Skeletal muscle tissue (tissue), 4 donors: Measurements from ENCODE around the gene S100A1. TPM values are rescaled to one million over a fixed set of nuclear protein-coding genes. Genes with fewer than 3 reads are reported as not detected.

Source experiments
- H3K27ac ChIP-seq: one replicate; pipeline ENCODE4 v1.7.0; 2013; ENCODE audit warnings: mild to moderate bottlenecking, low read depth, low read length, inconsistent platforms
- H3K27me3 ChIP-seq, 3 donors: one replicate each; pipeline ENCODE4 v1.7.0; 2013; ENCODE audit warnings: low read length in 3 of 3; ENCODE audit not compliant: control insufficient read depth in 3 of 3, insufficient read depth in 3 of 3
- H3K36me3 ChIP-seq, 3 donors: one replicate each; pipeline ENCODE4 v1.7.0; 2013; ENCODE audit warnings: low read length in 3 of 3; ENCODE audit not compliant: control insufficient read depth in 3 of 3, insufficient read depth in 3 of 3
- H3K4me1 ChIP-seq, 3 donors: one replicate each; pipeline ENCODE4 v1.7.0; 2013; ENCODE audit warnings: low read length in 3 of 3, mild to moderate bottlenecking in 3 of 3; ENCODE audit not compliant: control insufficient read depth in 3 of 3, insufficient read depth in 3 of 3
- H3K4me3 ChIP-seq, 3 donors: one replicate each; pipeline ENCODE4 v1.7.0; 2013; ENCODE audit warnings: low read length in 3 of 3
- H3K9ac ChIP-seq, 3 donors: one replicate each; pipeline ENCODE4 v1.7.0; 2013; ENCODE audit warnings: low read length in 3 of 3, mild to moderate bottlenecking in 3 of 3, moderate library complexity in 2 of 3, low read depth in 1 of 3
- H3K9me3 ChIP-seq, 3 donors: one replicate each; pipeline ENCODE4 v1.7.0; 2013; ENCODE audit warnings: low read length in 3 of 3; ENCODE audit not compliant: control insufficient read depth in 3 of 3
- total RNA-seq: library from RNA; depleted of rRNA; stranded (reverse); fragments of >200 nt; gene quantifications from one replicate; pipeline ENCODE4 v1.2.3, GENCODE V29; 2014
- donor health status: Osteomylitis.

Gene S100A1
- total RNA-seq, 1 donor from 2014 or later = 0.52 TPM

DNA sequence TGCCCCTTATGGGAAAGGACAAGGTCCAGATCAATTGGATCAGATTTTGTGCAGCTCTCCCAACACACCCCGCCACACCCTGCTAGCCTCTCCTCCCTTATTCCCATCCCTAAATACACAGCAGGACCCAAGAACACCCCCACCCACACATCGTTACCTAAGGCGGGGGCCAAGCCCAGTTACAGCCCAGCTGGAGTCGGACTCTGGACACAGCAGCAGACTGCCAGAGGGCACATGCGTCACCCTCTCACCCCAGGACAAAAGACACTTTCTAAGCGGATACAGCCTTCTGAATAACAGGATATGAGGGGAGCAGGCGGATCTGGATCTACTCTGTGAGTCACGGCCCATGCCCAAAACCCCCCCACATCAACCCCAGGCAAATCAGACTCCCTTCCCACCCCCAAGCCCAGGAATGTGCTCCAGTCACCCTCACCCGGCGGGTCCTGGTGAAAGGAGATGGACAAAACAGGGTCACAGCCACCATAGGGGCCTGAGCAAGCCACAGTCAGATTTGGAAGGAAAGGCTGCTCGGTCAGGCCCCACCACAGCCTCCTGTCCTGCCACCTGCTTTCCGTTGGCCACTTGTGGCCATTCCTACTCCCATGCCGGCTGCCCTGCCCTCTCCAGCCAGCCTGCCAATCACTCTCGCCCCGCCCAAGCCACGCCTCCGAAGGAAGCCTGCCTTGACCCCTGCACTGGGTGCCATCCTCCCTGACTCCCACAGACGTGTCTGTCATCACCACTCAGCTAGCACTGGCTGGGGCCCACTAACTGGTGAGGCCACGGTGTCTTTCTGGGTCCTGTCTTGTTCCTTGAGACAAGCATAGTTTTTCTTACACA lies 19.3 kb upstream of the S100A1 start:
- peaks cover 45 to 53% (median 45%) of the 10 kb centered on the region in 3 donors for H3K4me1 ChIP-seq
- H3K9me3 ChIP-seq = no peaks in the 10 kb centered on the region
- H3K4me3 ChIP-seq = peak overlapping the region; percentile 63 to 74 (median 63)
- peak overlapping the region; percentile 71 to 82 (median 74) for H3K9ac ChIP-seq
- H3K36me3 ChIP-seq = peaks cover 11 to 18% (median 14%) of the 10 kb centered on the region in 3 donors
- no peaks in the 10 kb centered on the region for H3K27me3 ChIP-seq
- H3K27ac ChIP-seq = peak overlapping the region; percentile 85

DNA sequence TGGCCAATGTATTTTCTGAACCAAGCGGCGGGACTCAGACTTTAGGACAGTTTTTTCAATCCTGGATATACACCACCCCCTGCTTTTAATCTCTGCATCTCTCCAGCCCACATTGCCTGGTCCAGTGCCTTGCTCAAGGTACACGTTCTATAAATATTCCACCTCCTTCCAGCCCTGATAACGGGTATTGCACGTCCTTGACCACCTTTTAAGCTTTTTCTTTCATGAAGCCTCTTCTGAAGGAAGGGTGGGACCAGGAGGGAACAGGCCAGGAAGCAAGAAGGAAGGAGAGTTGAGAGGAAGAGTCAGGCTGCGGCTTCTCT lies 18.7 kb upstream of the S100A1 start:
- Histone ChIP-seq H3K4me1 (peaks cover 45 to 53% (median 45%) of the 10 kb centered on the region in 3 donors), H3K27me3 (no peaks in the 10 kb centered on the region)

DNA sequence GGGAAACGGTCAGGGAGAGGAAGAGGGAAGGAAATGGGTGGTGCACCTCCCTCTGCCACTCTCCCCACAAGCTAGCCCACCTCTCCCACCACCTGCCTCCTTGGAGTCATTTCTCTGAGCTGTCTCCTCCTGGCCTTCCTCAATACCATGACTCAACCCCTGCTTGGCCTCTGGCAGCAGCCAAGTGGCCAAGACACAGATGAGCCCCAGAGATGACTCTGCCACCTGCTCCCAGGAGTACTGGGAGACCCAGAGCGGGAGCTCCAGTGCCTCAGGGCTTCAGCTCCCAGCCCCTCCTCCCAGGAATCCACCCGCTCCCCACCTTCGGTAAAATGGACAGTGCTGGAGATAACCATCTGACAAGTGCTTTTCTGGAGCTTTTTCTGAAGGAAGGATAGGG lies 17.9 kb upstream of the S100A1 start:
- Histone ChIP-seq H3K36me3 (peaks cover 11 to 18% (median 14%) of the 10 kb centered on the region in 3 donors), H3K4me3 (no peak overlapping the region), H3K9ac (no peak overlapping the region), H3K4me1 (peaks cover 45 to 53% (median 45%) of the 10 kb centered on the region in 3 donors), H3K27ac (peak overlapping the region; percentile 85), H3K9me3 (no peaks in the 10 kb centered on the region), H3K27me3 (no peaks in the 10 kb centered on the region)

More for the DNA sequence above, 18.7 kb upstream of the S100A1 start:
- Histone ChIP-seq H3K4me3 (peak overlapping the region in 2 of 3 donors; percentile 60 to 63), H3K9ac (peak overlapping the region in 2 of 3 donors; percentile 71 to 82), H3K9me3 (no peaks in the 10 kb centered on the region), H3K36me3 (peaks cover 11 to 18% (median 14%) of the 10 kb centered on the region in 3 donors), H3K27ac (peak overlapping the region; percentile 85)

DNA sequence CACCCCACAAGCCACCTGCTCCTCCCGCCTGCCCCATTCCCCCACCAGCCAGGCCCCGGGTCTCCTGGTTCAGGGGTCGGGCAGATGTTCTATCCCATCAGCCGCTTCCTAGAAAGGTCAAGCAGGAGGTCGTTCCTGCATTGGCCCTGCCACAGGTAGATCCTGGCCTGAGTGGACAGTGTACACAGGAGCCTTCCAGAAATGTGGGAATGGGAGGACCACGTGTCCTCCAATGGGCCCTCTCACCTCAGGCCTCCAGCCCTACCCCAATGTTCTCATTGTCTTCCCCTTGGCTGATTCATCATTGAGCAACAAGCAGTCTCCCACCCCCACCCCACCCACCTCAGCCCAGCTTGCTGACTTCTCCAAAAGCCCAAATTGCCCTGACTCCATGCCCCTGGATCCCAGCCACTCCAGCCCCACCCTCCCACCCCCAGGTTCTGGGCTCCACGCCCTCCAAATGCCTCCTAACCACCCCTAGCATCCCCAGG lies 17.4 kb upstream of the S100A1 start:
- H3K9ac ChIP-seq = no peak overlapping the region
- no peaks in the 10 kb centered on the region for H3K27me3 ChIP-seq
- H3K9me3 ChIP-seq = no peaks in the 10 kb centered on the region
- peaks cover 11 to 17% (median 14%) of the 10 kb centered on the region in 3 donors for H3K36me3 ChIP-seq
- peak overlapping the region; percentile 85 for H3K27ac ChIP-seq
- H3K4me3 ChIP-seq = no peak overlapping the region
- peaks cover 45 to 53% (median 45%) of the 10 kb centered on the region in 3 donors for H3K4me1 ChIP-seq

DNA sequence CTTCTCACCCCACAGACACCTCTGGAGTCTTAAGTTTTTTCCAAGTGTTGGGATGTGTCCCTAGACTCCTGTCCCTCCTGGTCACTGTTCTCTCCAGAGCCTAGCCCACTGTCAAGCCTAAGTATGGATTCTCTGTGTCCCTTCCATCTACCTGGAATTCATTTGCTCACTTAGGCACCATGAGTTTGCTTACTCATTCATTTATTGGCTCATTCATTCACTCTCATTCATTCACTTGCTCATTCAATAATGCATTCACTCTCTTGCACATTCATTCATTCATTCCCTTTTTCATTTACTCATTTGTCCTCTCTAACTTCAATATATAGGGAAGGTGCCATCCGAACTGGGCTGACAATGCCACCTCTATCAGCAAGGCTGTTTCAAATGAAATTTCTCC lies 16.9 kb upstream of the S100A1 start:
- Histone ChIP-seq H3K4me3 (peak overlapping the region in 2 of 3 donors; percentile 77 to 79), H3K27ac (no peak overlapping the region), H3K27me3 (no peaks in the 10 kb centered on the region), H3K36me3 (peaks cover 11 to 15% (median 14%) of the 10 kb centered on the region in 3 donors), H3K4me1 (peaks cover 45 to 55% (median 48%) of the 10 kb centered on the region in 3 donors), H3K9me3 (no peaks in the 10 kb centered on the region), H3K9ac (no peak overlapping the region)

DNA sequence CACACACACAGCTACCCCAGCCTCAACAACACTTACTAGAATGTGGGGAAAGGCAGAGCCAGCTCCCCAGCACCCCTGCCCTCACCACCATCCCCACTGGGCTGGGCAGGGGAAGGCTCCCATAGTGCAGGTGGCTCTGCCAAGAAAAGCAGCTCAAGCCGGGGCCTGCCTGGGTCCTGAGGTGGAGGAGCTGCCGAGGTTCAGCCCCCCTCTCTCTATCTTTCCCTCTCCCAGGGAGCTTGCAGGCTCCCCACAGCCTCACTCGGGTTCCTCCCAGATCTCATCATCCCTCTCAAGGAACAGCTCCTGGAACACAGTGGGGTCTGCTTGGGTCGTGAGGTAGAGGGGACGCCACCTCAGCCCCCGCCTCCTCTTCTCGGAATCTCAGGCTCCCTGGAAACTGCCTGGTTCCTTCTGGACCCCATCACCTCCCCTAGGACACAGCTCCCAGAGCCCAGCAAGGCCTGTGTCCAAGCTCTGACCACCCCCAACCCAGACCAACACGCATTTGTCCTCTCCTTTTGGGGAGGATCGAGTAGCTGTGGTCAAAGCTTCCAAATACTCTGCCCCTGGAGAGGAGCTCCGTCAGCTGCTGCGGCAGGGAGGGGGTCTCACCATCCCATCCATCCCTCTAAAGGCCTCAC lies 16.0 kb upstream of the S100A1 start:
- peak overlapping the region; percentile 80 for H3K27ac ChIP-seq
- peaks cover 3 to 7% (median 6%) of the 10 kb centered on the region in 3 donors for H3K36me3 ChIP-seq
- peak overlapping the region; percentile 77 to 86 (median 79) for H3K4me3 ChIP-seq
- H3K27me3 ChIP-seq = no peaks in the 10 kb centered on the region
- peaks cover 47 to 63% (median 57%) of the 10 kb centered on the region in 3 donors for H3K4me1 ChIP-seq
- H3K9ac ChIP-seq = peak overlapping the region; percentile 87 to 91 (median 89)
- H3K9me3 ChIP-seq = no peaks in the 10 kb centered on the region

DNA sequence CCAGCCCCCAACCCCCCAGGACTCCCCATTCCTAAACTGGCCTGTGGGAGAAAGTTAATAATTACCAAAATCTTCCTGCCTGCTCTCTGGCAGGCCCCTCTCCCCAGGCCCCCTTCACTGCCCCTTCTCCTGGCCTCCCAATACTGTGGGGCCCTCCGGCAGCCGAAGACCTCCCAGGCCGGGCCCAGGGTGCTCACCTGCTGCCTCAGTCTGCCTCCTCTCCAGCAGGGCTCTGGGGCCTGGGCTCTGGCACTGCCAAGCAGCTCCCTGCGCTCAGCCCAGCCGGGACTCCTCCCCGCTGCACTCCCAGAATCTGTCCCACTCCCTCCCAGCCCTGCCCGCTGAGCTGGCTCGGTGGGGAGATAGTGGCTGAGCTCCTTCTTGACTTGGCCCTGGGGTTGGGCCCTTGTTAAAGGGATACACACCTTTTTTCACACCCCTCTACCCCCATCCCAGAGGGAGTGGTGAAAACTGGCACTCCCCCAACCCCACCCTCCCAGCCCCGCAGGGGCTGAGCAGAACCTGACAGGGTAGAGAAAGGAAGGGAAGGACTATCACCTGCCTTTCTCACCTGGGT lies 15.4 kb upstream of the S100A1 start, which contains the start of gene S100A16:
S100A16 (minus strand) TSS at position 383 of the 577 bp plus-strand sequence. CDS start 4,986 bp downstream, outside the sequence.
- peak within 1 kb of the TSS; percentile 77 to 86 (median 79) for H3K4me3 ChIP-seq
- H3K27me3 ChIP-seq = no peaks in the 10 kb centered on the region
- H3K27ac ChIP-seq = peak within 1 kb of the TSS; percentile 80
- no peaks in the 10 kb centered on the region for H3K9me3 ChIP-seq
- H3K4me1 ChIP-seq = peaks cover 43 to 63% (median 58%) of the 10 kb centered on the region in 3 donors
- H3K9ac ChIP-seq = peak within 1 kb of the TSS; percentile 87 to 91 (median 89)
- peaks cover 0 to 1% (median under 1%) of the 10 kb centered on the region in 3 donors for H3K36me3 ChIP-seq

DNA sequence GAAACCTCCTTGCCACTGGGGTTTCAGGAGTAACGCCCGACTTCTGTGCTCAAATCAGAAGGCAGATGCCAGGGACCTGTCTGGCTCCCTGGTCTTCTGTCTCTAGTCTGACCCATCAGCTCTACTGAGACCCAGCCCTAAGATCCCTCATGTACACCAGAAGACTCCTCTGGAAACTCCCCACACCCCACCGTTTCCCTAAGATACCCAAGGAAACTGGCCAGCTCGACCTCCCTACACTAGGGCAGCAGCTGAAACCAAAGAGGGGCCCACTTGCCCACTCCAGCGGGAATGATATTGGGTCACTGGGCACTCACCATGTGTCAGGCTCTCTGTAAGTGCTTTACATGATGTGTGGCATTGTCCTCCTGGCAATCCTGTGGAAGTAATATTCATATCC lies 14.8 kb upstream of the S100A1 start:
- peaks cover 39 to 58% (median 53%) of the 10 kb centered on the region in 3 donors for H3K4me1 ChIP-seq
- peak overlapping the region; percentile 43 to 86 (median 77) for H3K4me3 ChIP-seq
- no peaks in the 10 kb centered on the region for H3K27me3 ChIP-seq
- H3K9me3 ChIP-seq = no peaks in the 10 kb centered on the region
- peak overlapping the region; percentile 61 to 91 (median 89) for H3K9ac ChIP-seq
- H3K36me3 ChIP-seq = peaks cover 0 to 4% (median 0%) of the 10 kb centered on the region in 3 donors
- H3K27ac ChIP-seq = peak overlapping the region; percentile 80

DNA sequence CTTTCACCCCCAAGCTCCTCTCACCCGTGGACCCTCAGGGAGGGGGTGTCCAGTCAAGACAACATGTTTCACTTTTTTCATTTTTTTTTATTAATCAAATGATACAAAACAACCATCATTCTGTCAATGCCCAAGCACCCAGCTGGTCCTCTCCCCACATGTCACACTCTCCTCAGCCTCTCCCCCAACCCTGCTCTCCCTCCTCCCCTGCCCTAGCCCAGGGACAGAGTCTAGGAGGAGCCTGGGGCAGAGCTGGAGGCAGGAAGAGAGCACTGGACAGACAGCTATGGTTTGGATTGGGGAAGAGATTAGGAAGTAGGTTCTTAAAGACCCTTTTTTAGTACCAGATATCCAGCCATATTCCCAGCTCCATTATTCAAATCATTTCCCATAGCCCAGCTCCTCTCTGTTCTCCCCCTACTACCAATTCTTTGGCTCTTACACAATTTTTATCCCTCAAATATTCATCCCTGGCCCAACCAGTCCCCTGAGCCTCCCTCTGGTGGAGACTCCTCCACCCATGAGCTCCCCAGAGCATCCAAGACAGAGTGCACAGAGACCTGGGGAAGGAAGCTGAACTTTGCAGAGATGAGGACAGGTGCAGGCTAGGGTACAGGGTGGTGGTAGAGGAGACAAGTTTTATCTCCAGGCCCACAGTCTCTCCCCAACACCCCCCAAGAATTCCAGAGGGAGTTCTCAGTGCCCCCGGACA lies 13.9 kb upstream of the S100A1 start:
- H3K36me3 ChIP-seq = peaks cover 0 to 6% (median 5%) of the 10 kb centered on the region in 3 donors
- peaks cover 29 to 48% (median 44%) of the 10 kb centered on the region in 3 donors for H3K4me1 ChIP-seq
- H3K27ac ChIP-seq = no peak overlapping the region
- H3K9ac ChIP-seq = no peak overlapping the region
- H3K4me3 ChIP-seq = no peak overlapping the region
- H3K27me3 ChIP-seq = no peaks in the 10 kb centered on the region
- no peaks in the 10 kb centered on the region for H3K9me3 ChIP-seq
